K562 (cell line): ENCODE results near the gene POLR3GL. TPM values are rescaled to one million over a fixed set of nuclear protein-coding genes. Genes with fewer than 3 reads are reported as not detected.
A peak's percentile ranks its signal among the peaks of the same experiment; 100 is the strongest.

Source experiments
- HDAC1 ChIP-seq, 2 experiments: fragments of 450-650 bp; IDR thresholded peaks; 2 replicates each; pipeline ENCODE4 v1.6.1; 2016 to 2017; ENCODE audit warnings: inconsistent platforms in 1 of 2, mild to moderate bottlenecking in 1 of 2, moderate library complexity in 1 of 2
- MAZ ChIP-seq, 2 experiments: fragments of 450-650 bp in 1 of 2; sonication (generic) in 1 of 2; formaldehyde crosslinking; IDR thresholded peaks in 1 of 2; conservative IDR thresholded peaks in 1 of 2; 2 replicates each; pipeline versions ENCODE4 v1.4.0 to v1.5.0; 2020; ENCODE audit warnings: mild to moderate bottlenecking in 1 of 2, missing genetic modification reagents in 1 of 2
- NCOA6 ChIP-seq: fragments of 450-650 bp; IDR thresholded peaks from 2 replicates; pipeline ENCODE4 v1.6.1; 2017; ENCODE audit warnings: mild to moderate bottlenecking
- OTX1 ChIP-seq: fragments of 450-650 bp; formaldehyde crosslinking; IDR thresholded peaks from 2 replicates; pipeline ENCODE4 v1.4.0; 2022; ENCODE audit warnings: mild to moderate bottlenecking
- PTBP1 ChIP-seq: fragments of 200-400 bp; formaldehyde crosslinking; IDR thresholded peaks from 2 replicates; pipeline ENCODE4 v1.6.1; 2017; ENCODE audit warnings: low read depth, low read length
- RBBP5 ChIP-seq: fragments of 200-600 bp; sonication (generic); IDR thresholded peaks from 2 replicates; pipeline ENCODE4 v1.6.1; 2012; ENCODE audit warnings: borderline replicate concordance, mild to moderate bottlenecking, low read length, control low read depth, inconsistent platforms; ENCODE audit not compliant: insufficient read depth, poor library complexity, severe bottlenecking
- SETDB1 ChIP-seq: IDR thresholded peaks from one replicate; pipeline ENCODE4 v1.6.1; 2012; ENCODE audit warnings: low read length, control low read depth, inconsistent platforms
- ZNF644 ChIP-seq: fragments of 200-800 bp; sonication (Bioruptor generic); IDR thresholded peaks from 2 replicates; pipeline ENCODE4 v1.6.1; 2016; ENCODE audit warnings: low read depth, missing genetic modification characterization, missing compliant biosample characterization
- polyA plus RNA-seq, 8 experiments: library from polyadenylated mRNA; depleted of rRNA in 4 of 8; stranded (reverse) in 5 of 8; unstranded in 3 of 8; fragments of >200 nt; fragmentation: Nextera tagmentation in 2 of 8; fragmentation: Illumina TruSeq in 1 of 8; extraction: Ambion mirVana in 2 of 8; extraction: Trizol in 1 of 8; gene quantifications; 2 replicates each; pipeline versions ENCODE4 v1.2.1 to v1.2.3, GENCODE V29; 2011 to 2014; ENCODE audit warnings: inconsistent platforms in 1 of 8, missing spikeins in 1 of 8
- total RNA-seq, 7 experiments: library from RNA; depleted of rRNA in 6 of 7; stranded (reverse); fragments of >200 nt in 6 of 7; fragmentation: Illumina TruSeq in 2 of 7; extraction: Trizol in 2 of 7; gene quantifications; 2 replicates each; pipeline versions ENCODE4 v1.2.1 to v1.2.3, GENCODE V29; 2011 to 2021; ENCODE audit warnings: low replicate concordance in 1 of 7
- TF ChIP-seq, protein P1 (sequence below): fragments of 450-650 bp; conservative IDR thresholded peaks from 2 replicates; pipeline ENCODE4 v1.6.1; 2016; ENCODE audit warnings: missing genetic modification characterization, low read depth, mild to moderate bottlenecking, control low read depth, missing compliant biosample characterization
- TF ChIP-seq, protein P2 (sequence below), 2 experiments: fragments of 450-650 bp; IDR thresholded peaks; 2 replicates each; pipeline ENCODE4 v1.6.1; 2016; ENCODE audit warnings: mild to moderate bottlenecking in 2 of 2, borderline replicate concordance in 1 of 2, low read depth in 1 of 2, moderate library complexity in 1 of 2
- TF ChIP-seq, protein P3 (sequence below): fragments of 450-650 bp; IDR thresholded peaks from 2 replicates; pipeline ENCODE4 v1.6.1; 2016
- TF ChIP-seq, protein P4 (sequence below): fragments of 450-650 bp; IDR thresholded peaks from 2 replicates; pipeline ENCODE4 v1.6.1; 2017; ENCODE audit warnings: antibody characterized with exemption
- TF ChIP-seq, protein P5 (sequence below): sonication (generic); formaldehyde crosslinking; IDR thresholded peaks from 2 replicates; pipeline ENCODE4 v1.8.1; 2022; ENCODE audit warnings: missing genetic modification reagents

The POLR3GL gene
- total and polyA plus RNA-seq, 9 of the 15 experiments (the other 6 are each of a cell fraction or from before 2014, with no cell fraction given) = 14.6 to 48.4 (median 38.2) TPM

DNA sequence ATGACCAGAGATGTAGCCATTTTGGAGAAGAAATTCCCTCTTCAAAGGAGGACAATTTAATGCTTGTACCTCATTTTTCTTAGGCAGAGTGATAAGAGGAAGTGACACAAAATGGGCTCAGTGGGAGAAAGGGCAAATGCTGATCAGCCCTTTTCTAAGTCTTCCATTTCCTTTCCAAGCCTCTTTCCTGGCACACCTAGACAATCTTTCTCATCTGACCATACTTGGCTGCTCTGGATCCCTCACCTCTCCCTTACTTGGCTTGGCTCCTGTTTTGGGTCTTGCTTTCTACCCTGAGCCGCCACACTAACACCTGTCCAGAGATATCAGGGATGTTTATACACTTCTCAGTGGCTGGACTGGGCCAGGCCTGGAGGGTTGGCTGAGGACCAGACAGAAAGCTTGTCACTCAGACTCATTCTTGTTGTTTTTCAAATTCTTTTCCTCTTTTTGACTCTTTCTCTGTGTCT is 18.8 kb downstream of the POLR3GL start (continued):
- TF ChIP-seq NCOA6 (no peak), HDAC1 (IDR thresholded peaks at IDR 0.05) (0 out of 4 replicates have a peak, but pooled peaks of 1 of the 2 experiments have one; percentile 30), RBBP5 (no peak), PTBP1 (no peak), SETDB1 (no peak), MAZ (CRISPR knock-in tag; conservative IDR thresholded peaks at IDR 0.05 in 1 of 2, IDR thresholded peaks at IDR 0.05 in 1 of 2) (no peak), ZNF644 (tag) (no peak), OTX1 (CRISPR knock-in tag) (no peak)
- TF ChIP-seq, protein P1, sequence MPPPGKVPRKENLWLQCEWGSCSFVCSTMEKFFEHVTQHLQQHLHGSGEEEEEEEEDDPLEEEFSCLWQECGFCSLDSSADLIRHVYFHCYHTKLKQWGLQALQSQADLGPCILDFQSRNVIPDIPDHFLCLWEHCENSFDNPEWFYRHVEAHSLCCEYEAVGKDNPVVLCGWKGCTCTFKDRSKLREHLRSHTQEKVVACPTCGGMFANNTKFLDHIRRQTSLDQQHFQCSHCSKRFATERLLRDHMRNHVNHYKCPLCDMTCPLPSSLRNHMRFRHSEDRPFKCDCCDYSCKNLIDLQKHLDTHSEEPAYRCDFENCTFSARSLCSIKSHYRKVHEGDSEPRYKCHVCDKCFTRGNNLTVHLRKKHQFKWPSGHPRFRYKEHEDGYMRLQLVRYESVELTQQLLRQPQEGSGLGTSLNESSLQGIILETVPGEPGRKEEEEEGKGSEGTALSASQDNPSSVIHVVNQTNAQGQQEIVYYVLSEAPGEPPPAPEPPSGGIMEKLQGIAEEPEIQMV (tag) = peak; percentile 38; the same call in 1 of the 2 replicates
- TF ChIP-seq, protein P2, sequence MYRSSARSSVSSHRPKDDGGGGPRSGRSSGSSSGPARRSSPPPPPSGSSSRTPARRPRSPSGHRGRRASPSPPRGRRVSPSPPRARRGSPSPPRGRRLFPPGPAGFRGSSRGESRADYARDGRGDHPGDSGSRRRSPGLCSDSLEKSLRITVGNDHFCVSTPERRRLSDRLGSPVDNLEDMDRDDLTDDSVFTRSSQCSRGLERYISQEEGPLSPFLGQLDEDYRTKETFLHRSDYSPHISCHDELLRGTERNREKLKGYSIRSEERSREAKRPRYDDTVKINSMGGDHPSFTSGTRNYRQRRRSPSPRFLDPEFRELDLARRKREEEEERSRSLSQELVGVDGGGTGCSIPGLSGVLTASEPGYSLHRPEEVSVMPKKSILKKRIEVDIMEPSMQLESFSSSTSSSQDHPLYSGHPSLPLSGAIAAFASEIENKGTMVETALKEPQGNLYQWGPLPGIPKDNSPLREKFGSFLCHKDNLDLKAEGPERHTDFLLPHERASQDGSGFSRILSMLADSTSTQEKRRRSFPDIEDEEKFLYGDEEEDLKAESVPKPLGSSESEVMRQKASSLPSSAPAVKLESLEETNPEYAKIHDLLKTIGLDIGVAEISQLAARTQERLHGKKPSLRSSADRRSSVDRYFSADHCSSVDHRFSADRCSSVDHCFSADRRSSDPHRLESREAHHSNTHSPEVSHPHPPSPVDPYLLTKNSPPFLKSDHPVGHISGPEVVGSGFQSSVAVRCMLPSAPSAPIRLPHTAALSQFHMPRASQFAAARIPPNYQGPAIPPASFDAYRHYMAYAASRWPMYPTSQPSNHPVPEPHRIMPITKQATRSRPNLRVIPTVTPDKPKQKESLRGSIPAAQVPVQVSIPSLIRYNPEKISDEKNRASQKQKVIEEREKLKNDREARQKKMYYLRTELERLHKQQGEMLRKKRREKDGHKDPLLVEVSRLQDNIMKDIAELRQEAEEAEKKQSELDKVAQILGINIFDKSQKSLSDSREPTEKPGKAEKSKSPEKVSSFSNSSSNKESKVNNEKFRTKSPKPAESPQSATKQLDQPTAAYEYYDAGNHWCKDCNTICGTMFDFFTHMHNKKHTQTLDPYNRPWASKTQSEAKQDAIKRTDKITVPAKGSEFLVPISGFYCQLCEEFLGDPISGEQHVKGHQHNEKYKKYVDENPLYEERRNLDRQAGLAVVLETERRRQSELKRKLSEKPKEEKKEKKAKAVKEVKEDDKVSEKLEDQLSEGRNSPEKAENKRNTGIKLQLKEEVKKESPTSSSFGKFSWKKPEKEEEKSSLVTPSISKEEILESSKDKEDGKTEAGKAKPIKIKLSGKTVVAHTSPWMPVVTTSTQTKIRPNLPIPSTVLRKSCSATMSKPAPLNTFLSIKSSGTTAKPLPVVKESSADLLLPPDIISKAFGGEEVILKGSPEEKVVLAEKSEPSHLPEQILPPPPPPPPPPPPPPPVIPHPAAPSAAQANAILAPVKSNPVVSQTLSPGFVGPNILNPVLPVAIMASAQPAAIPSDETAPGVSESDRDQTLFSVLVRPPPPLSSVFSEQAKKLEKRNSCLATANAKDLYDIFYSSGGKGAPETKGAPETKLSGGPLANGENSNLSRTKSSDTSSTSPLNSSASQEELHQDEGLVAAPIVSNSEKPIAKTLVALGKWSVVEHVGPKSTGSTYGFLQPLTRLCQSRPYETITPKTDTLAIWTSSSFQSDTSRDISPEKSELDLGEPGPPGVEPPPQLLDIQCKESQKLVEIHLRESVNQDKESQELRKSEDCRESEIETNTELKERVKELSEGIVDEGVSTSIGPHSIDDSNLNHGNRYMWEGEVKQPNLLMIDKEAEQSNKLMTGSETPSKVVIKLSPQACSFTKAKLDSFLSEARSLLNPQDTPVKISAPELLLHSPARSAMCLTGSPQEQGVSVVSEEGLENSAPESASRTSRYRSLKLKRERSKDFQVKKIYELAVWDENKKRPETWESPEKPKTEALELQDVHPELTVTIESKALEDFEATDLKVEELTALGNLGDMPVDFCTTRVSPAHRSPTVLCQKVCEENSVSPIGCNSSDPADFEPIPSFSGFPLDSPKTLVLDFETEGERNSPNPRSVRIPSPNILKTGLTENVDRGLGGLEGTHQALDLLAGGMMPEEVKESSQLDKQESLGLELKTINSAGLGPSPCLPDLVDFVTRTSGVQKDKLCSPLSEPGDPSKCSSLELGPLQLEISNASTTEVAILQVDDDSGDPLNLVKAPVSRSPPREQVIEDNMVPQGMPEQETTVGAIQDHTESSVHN (IDR thresholded peaks at IDR 0.05; ENCODE audit: borderline replicate concordance in 1 of 2, low read depth in 1 of 2) = no peak
- TF ChIP-seq, protein P3, sequence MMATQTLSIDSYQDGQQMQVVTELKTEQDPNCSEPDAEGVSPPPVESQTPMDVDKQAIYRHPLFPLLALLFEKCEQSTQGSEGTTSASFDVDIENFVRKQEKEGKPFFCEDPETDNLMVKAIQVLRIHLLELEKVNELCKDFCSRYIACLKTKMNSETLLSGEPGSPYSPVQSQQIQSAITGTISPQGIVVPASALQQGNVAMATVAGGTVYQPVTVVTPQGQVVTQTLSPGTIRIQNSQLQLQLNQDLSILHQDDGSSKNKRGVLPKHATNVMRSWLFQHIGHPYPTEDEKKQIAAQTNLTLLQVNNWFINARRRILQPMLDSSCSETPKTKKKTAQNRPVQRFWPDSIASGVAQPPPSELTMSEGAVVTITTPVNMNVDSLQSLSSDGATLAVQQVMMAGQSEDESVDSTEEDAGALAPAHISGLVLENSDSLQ = peak; percentile 56
- TF ChIP-seq, protein P4, sequence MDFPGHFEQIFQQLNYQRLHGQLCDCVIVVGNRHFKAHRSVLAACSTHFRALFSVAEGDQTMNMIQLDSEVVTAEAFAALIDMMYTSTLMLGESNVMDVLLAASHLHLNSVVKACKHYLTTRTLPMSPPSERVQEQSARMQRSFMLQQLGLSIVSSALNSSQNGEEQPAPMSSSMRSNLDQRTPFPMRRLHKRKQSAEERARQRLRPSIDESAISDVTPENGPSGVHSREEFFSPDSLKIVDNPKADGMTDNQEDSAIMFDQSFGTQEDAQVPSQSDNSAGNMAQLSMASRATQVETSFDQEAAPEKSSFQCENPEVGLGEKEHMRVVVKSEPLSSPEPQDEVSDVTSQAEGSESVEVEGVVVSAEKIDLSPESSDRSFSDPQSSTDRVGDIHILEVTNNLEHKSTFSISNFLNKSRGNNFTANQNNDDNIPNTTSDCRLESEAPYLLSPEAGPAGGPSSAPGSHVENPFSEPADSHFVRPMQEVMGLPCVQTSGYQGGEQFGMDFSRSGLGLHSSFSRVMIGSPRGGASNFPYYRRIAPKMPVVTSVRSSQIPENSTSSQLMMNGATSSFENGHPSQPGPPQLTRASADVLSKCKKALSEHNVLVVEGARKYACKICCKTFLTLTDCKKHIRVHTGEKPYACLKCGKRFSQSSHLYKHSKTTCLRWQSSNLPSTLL = no peak
- TF ChIP-seq, protein P5, sequence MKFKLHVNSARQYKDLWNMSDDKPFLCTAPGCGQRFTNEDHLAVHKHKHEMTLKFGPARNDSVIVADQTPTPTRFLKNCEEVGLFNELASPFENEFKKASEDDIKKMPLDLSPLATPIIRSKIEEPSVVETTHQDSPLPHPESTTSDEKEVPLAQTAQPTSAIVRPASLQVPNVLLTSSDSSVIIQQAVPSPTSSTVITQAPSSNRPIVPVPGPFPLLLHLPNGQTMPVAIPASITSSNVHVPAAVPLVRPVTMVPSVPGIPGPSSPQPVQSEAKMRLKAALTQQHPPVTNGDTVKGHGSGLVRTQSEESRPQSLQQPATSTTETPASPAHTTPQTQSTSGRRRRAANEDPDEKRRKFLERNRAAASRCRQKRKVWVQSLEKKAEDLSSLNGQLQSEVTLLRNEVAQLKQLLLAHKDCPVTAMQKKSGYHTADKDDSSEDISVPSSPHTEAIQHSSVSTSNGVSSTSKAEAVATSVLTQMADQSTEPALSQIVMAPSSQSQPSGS (CRISPR knock-in tag) = no peak
